SK-N-SH treated with all-trans-retinoic acid at 6 μM for 48 hours (cell line): ENCODE data around the gene PDGFC.

Experiments used
- ATAC-seq: fragments of 200-7000 bp; cut with Tn5 transposase; 3 replicates; pipeline ENCODE4 v1.9.1; 2020; ENCODE audit warnings: mild to moderate bottlenecking, moderate library complexity
- ARNTL ChIP-seq: fragments of 450-650 bp; formaldehyde crosslinking; IDR thresholded peaks from 2 replicates; pipeline ENCODE4 v1.5.0; 2020; ENCODE audit warnings: low read depth, mild to moderate bottlenecking, moderate library complexity, borderline replicate concordance
- CSDC2 ChIP-seq: fragments of 250-450 bp; sonication (Bioruptor Pico); IDR thresholded peaks from 2 replicates; pipeline ENCODE4 v1.5.0; 2020; ENCODE audit warnings: mild to moderate bottlenecking, moderate library complexity
- ESRRG ChIP-seq: fragments of 250-450 bp; sonication (Bioruptor Pico); IDR thresholded peaks from 2 replicates; pipeline ENCODE4 v1.6.1; 2021; ENCODE audit warnings: mild to moderate bottlenecking
- ISL1 ChIP-seq: fragments of 250-450 bp; sonication (Bioruptor Pico); IDR thresholded peaks from 2 replicates; pipeline ENCODE4 v2.1.2; 2022; ENCODE audit warnings: mild to moderate bottlenecking, moderate library complexity
- OSR1 ChIP-seq: fragments of 250-450 bp; sonication (Bioruptor Pico); IDR thresholded peaks from 2 replicates; pipeline ENCODE4 v1.8.0; 2022; ENCODE audit warnings: moderate library complexity, mild to moderate bottlenecking, inconsistent platforms
- POU6F1 ChIP-seq: fragments of 250-450 bp; sonication (Bioruptor Pico); IDR thresholded peaks from 2 replicates; pipeline ENCODE4 v1.8.0; 2021; ENCODE audit warnings: low read depth, mild to moderate bottlenecking, moderate library complexity, borderline replicate concordance
- PPARA ChIP-seq: fragments of 250-450 bp; sonication (Bioruptor Pico); IDR thresholded peaks from 2 replicates; pipeline ENCODE4 v1.5.0; 2020; ENCODE audit warnings: mild to moderate bottlenecking, borderline replicate concordance
- RARB ChIP-seq: fragments of 250-450 bp; sonication (Bioruptor Pico); IDR thresholded peaks from 2 replicates; pipeline ENCODE4 v1.8.0; 2021; ENCODE audit warnings: mild to moderate bottlenecking, moderate library complexity
- SNAI2 ChIP-seq: fragments of 250-450 bp; sonication (Bioruptor Pico); IDR thresholded peaks from 2 replicates; pipeline ENCODE4 v1.5.0; 2020; ENCODE audit warnings: mild to moderate bottlenecking, moderate library complexity
- TCF4 ChIP-seq: fragments of 250-450 bp; sonication (Bioruptor Pico); IDR thresholded peaks from 2 replicates; pipeline ENCODE4 v1.8.0; 2021; ENCODE audit warnings: mild to moderate bottlenecking, moderate library complexity, borderline replicate concordance
- TOX ChIP-seq: fragments of 250-450 bp; sonication (Bioruptor Pico); IDR thresholded peaks from 2 replicates; pipeline ENCODE4 v1.8.0; 2021; ENCODE audit warnings: mild to moderate bottlenecking, moderate library complexity, borderline replicate concordance
- TSHZ2 ChIP-seq: fragments of 250-450 bp; sonication (Bioruptor Pico); IDR thresholded peaks from 2 replicates; pipeline ENCODE4 v1.5.0; 2020; ENCODE audit warnings: mild to moderate bottlenecking, moderate library complexity
- ZC3H10 ChIP-seq: fragments of 250-450 bp; sonication (Bioruptor Pico); IDR thresholded peaks from 2 replicates; pipeline ENCODE4 v1.5.1; 2021; ENCODE audit warnings: mild to moderate bottlenecking, moderate library complexity
- ZFP30 ChIP-seq: fragments of 450-650 bp; formaldehyde crosslinking; IDR thresholded peaks from 2 replicates; pipeline ENCODE4 v1.5.0; 2022; ENCODE audit warnings: mild to moderate bottlenecking, moderate library complexity
- ZNF565 ChIP-seq: fragments of 450-650 bp; formaldehyde crosslinking; conservative IDR thresholded peaks from 2 replicates; pipeline ENCODE4 v1.5.0; 2020; ENCODE audit warnings: low read depth, mild to moderate bottlenecking, moderate library complexity
- ZNF70 ChIP-seq: fragments of 450-650 bp; formaldehyde crosslinking; IDR thresholded peaks from 2 replicates; pipeline ENCODE4 v1.5.0; 2020; ENCODE audit warnings: mild to moderate bottlenecking, moderate library complexity
- TF ChIP-seq, protein P1 (sequence below): fragments of 250-450 bp; sonication (Bioruptor Pico); IDR thresholded peaks from 2 replicates; pipeline ENCODE4 v1.8.0; 2020; ENCODE audit warnings: mild to moderate bottlenecking, moderate library complexity, borderline replicate concordance

The PDGFC gene

DNA sequence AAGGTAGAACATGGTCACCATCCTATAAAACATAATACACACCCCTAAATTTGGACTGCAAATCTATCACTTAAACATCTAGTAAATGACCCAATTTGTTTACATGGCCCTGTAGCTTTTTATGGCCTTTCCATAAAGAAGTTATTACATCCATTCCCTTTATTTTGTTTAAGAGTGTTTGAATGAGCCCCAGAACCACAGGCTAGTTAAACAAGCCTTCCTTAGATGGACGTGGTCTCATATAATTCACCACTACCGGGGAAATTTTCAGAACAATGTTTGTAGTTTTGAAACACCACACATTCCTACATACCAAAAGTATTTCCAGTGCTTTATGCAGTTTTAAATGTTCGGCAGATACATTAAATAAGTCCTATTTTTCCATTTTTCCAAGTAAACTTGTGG is 12.3 kb downstream of the PDGFC start:
- peak; percentile 26 for ATAC-seq

GRCh38 chr4:156958276-156959074 is 13.1 kb downstream of the PDGFC start:
- TF ChIP-seq TSHZ2 (CRISPR knock-in tag) (no peak), CSDC2 (no peak), ARNTL (no peak), TOX (CRISPR knock-in tag) (peak; percentile 65; the same call in 1 of the 2 replicates)
- TF ChIP-seq, all 23 proteins: peak for 1
- ATAC-seq = peak; percentile 10; the same call in 2 of the 3 replicates

More for the DNA sequence above, 12.3 kb downstream of the PDGFC start:
- TF ChIP-seq POU6F1 (no peak), OSR1 (CRISPR knock-in tag) (no peak), TSHZ2 (CRISPR knock-in tag) (no peak), TOX (CRISPR knock-in tag) (no peak), ARNTL (no peak), SNAI2 (no peak), RARB (CRISPR knock-in tag) (no peak)
- TF ChIP-seq, protein P1, sequence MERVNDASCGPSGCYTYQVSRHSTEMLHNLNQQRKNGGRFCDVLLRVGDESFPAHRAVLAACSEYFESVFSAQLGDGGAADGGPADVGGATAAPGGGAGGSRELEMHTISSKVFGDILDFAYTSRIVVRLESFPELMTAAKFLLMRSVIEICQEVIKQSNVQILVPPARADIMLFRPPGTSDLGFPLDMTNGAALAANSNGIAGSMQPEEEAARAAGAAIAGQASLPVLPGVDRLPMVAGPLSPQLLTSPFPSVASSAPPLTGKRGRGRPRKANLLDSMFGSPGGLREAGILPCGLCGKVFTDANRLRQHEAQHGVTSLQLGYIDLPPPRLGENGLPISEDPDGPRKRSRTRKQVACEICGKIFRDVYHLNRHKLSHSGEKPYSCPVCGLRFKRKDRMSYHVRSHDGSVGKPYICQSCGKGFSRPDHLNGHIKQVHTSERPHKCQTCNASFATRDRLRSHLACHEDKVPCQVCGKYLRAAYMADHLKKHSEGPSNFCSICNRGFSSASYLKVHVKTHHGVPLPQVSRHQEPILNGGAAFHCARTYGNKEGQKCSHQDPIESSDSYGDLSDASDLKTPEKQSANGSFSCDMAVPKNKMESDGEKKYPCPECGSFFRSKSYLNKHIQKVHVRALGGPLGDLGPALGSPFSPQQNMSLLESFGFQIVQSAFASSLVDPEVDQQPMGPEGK (CRISPR knock-in tag) = no peak

- TF ChIP-seq TOX (CRISPR knock-in tag) (no peak), OSR1 (CRISPR knock-in tag) (no peak), ESRRG (no peak), ZNF70 (CRISPR knock-in tag) (no peak), TSHZ2 (CRISPR knock-in tag) (no peak), ZNF565 (CRISPR knock-in tag) (no peak), TCF4 (CRISPR knock-in tag) (no peak), ISL1 (no peak), POU6F1 (no peak), ZC3H10 (no peak), PPARA (CRISPR knock-in tag) (no peak), ZFP30 (CRISPR knock-in tag) (no peak), CSDC2 (no peak)
- TF ChIP-seq, protein P1 (CRISPR knock-in tag) = no peak
- ATAC-seq = no peak
Observed at GRCh38 chr4:156957556-156957955, 14.0 kb downstream of the PDGFC start.
